Keratinocyte (primary cell): Measurements from ENCODE around the gene FGFR2. TPM values are rescaled to one million over a fixed set of nuclear protein-coding genes. Genes with fewer than 3 reads are reported as not detected.

ENCODE experiments used
- DNase-seq: peaks from one replicate; pipeline ENCODE4 v3.0.0-alpha.2; 2011; ENCODE audit warnings: low read depth, missing footprints, low spot score
- FAIRE-seq: peaks from 2 replicates; lab custom pipeline; 2011; peaks lifted over from hg19 to GRCh38; lab: Jason Lieb, UNC
- H2AFZ ChIP-seq: 2 replicates; pipeline ENCODE4 v1.6.0; 2012; ENCODE audit warnings: low read length, control low read depth, inconsistent platforms; ENCODE audit not compliant: control insufficient read depth
- H3K27ac ChIP-seq: 2 replicates; pipeline ENCODE4 v1.5.1; 2011; ENCODE audit warnings: low read length; ENCODE audit not compliant: control insufficient read depth, insufficient read depth
- H3K27me3 ChIP-seq: 3 replicates; pipeline ENCODE4 v1.6.0; 2011; ENCODE audit warnings: low read length; ENCODE audit not compliant: control insufficient read depth, insufficient read depth; ENCODE audit errors: extremely low read depth
- H3K36me3 ChIP-seq, 2 experiments: 2 replicates in 1 of 2; 3 replicates in 1 of 2; pipeline ENCODE4 v1.5.1; 2011; ENCODE audit warnings: low read length in 2 of 2, mild to moderate bottlenecking in 1 of 2; ENCODE audit not compliant: control insufficient read depth in 2 of 2, insufficient read depth in 2 of 2; ENCODE audit errors: extremely low read depth in 1 of 2
- H3K4me1 ChIP-seq: 3 replicates; pipeline ENCODE4 v1.5.1; 2011; ENCODE audit warnings: low read length; ENCODE audit not compliant: control insufficient read depth, insufficient read depth; ENCODE audit errors: extremely low read depth
- H3K4me2 ChIP-seq: 3 replicates; pipeline ENCODE4 v1.6.0; 2011; ENCODE audit warnings: low read depth, low read length; ENCODE audit not compliant: control insufficient read depth, insufficient read depth; ENCODE audit errors: extremely low read depth
- H3K4me3 ChIP-seq, 3 experiments: fragments of 200-600 bp in 1 of 3; sonication (generic) in 1 of 3; 2 replicates in 2 of 3; 3 replicates in 1 of 3; pipeline ENCODE4 v1.5.1; 2011 to 2016; ENCODE audit warnings: low read length in 3 of 3, mild to moderate bottlenecking in 3 of 3, control low read depth in 2 of 3, inconsistent platforms in 1 of 3, low read depth in 1 of 3, mixed read lengths in 1 of 3, mixed run types in 1 of 3, moderate library complexity in 1 of 3; ENCODE audit not compliant: control insufficient read depth in 2 of 3, insufficient read depth in 2 of 3; ENCODE audit errors: extremely low read depth in 1 of 3
- H3K79me2 ChIP-seq: 2 replicates; pipeline ENCODE4 v1.6.0; 2012; ENCODE audit warnings: low read length; ENCODE audit not compliant: control insufficient read depth, insufficient read depth
- H3K9ac ChIP-seq: 3 replicates; pipeline ENCODE4 v1.6.0; 2011; ENCODE audit warnings: low read length; ENCODE audit not compliant: control insufficient read depth, insufficient read depth; ENCODE audit errors: extremely low read depth
- H3K9me1 ChIP-seq: 3 replicates; pipeline ENCODE4 v1.6.0; 2011; ENCODE audit warnings: low read length; ENCODE audit not compliant: control insufficient read depth, insufficient read depth; ENCODE audit errors: extremely low read depth
- H3K9me3 ChIP-seq: 2 replicates; pipeline ENCODE4 v1.5.1; 2012; ENCODE audit warnings: low read depth, low read length; ENCODE audit not compliant: control insufficient read depth
- H4K20me1 ChIP-seq: 3 replicates; pipeline ENCODE4 v1.6.0; 2011; ENCODE audit warnings: low read length; ENCODE audit not compliant: control insufficient read depth, insufficient read depth; ENCODE audit errors: extremely low read depth
- EZH2 ChIP-seq: IDR thresholded peaks from one replicate; pipeline ENCODE4 v1.6.1; 2012; ENCODE audit warnings: inconsistent platforms, mild to moderate bottlenecking, low read length, moderate library complexity
- dilution Hi-C: fragments of 300-500 bp; cut with MboI; formaldehyde crosslinking; loops from one replicate; pipeline ENCODE4 v1.7.0; 2020; ENCODE audit warnings: low sequenced_read_pairs; ENCODE audit not compliant: extremely low pct_ligation_motif_present
- polyA plus RNA-seq, 5 experiments: library from polyadenylated mRNA; depleted of rRNA in 3 of 5; stranded (reverse) in 3 of 5; stranded (forward) in 1 of 5; unstranded in 1 of 5; fragments of >200 nt; gene quantifications; 1 replicate in 1 of 5; 2 replicates in 3 of 5; 3 replicates in 1 of 5; pipeline versions ENCODE4 v1.2.1 to v1.2.3, GENCODE V29; 2011 to 2012; ENCODE audit warnings: missing spikeins in 2 of 5, low read depth in 1 of 5, low replicate concordance in 1 of 5
- TF ChIP-seq, protein P1 (sequence below), 3 experiments: IDR thresholded peaks in 1 of 3; conservative IDR thresholded peaks in 1 of 3; optimal IDR thresholded peaks in 1 of 3; 2 replicates in 2 of 3; 3 replicates in 1 of 3; pipeline versions ENCODE3 to v1.5.1; 2011; ENCODE audit warnings: low read length in 3 of 3, mild to moderate bottlenecking in 3 of 3, moderate library complexity in 2 of 3, control low read depth in 1 of 3, inconsistent platforms in 1 of 3; ENCODE audit not compliant: insufficient read depth in 2 of 3; ENCODE audit errors: extremely low read depth in 1 of 3

Gene FGFR2
- polyA plus RNA-seq, 1 donor (not counting 4 experiments of a cell fraction or from before 2014, with no cell fraction given), result 20.6 TPM

DNA sequence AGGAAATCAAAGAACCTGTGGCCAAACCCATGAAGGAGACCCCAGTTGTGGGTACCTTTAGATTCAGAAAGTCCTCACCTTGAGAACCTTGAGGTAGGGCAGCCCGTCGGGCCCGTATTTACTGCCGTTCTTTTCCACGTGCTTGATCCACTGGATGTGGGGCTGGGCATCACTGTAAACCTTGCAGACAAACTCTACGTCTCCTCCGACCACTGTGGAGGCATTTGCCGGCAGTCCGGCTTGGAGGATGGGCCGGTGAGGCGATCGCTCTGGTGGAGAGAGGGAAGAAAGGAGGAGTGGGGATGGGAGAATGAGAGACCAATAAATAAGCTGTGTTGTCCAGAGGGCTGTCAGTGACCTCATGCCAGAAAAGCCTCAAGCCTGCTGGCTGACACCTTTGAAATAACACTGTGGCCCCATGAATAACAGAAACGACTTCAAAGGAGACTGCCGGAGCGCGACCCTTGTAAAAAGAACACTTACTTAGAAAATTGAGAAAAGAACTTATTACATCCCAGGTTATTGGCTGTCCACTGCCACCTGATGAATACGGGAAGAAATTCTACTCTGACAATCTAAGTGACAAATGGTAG lies 78.2 kb downstream of the FGFR2 start:
- Histone ChIP-seq H3K4me2 (no peak overlapping the region), H3K36me3 (peaks cover 2 to 4% of the 10 kb centered on the region in 2 experiments), H3K4me1 (peaks cover 3% of the 10 kb centered on the region), H3K79me2 (peaks cover 4% of the 10 kb centered on the region), H3K4me3 (no peak overlapping the region), H3K27ac (no peak overlapping the region), H3K27me3 (no peaks in the 10 kb centered on the region), H3K9ac (no peak overlapping the region), H4K20me1 (no peaks in the 10 kb centered on the region), H2AFZ (no peak overlapping the region), H3K9me1 (no peaks in the 10 kb centered on the region), H3K9me3 (no peaks in the 10 kb centered on the region)
- FAIRE-seq, result no peak
- dilution Hi-C loops, result no loop called here
- TF ChIP-seq, protein P1, sequence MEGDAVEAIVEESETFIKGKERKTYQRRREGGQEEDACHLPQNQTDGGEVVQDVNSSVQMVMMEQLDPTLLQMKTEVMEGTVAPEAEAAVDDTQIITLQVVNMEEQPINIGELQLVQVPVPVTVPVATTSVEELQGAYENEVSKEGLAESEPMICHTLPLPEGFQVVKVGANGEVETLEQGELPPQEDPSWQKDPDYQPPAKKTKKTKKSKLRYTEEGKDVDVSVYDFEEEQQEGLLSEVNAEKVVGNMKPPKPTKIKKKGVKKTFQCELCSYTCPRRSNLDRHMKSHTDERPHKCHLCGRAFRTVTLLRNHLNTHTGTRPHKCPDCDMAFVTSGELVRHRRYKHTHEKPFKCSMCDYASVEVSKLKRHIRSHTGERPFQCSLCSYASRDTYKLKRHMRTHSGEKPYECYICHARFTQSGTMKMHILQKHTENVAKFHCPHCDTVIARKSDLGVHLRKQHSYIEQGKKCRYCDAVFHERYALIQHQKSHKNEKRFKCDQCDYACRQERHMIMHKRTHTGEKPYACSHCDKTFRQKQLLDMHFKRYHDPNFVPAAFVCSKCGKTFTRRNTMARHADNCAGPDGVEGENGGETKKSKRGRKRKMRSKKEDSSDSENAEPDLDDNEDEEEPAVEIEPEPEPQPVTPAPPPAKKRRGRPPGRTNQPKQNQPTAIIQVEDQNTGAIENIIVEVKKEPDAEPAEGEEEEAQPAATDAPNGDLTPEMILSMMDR (optimal IDR thresholded peaks at IDR 0.05 in 1 of 3, IDR thresholded peaks at IDR 0.05 in 1 of 3, conservative IDR thresholded peaks at IDR 0.05 in 1 of 3; ENCODE audit: extremely low read depth in 1 of 3, insufficient read depth in 2 of 3, low read length in 3 of 3), result no peak
- TF ChIP-seq EZH2, result no peak
- DNase-seq, result no peak

DNA sequence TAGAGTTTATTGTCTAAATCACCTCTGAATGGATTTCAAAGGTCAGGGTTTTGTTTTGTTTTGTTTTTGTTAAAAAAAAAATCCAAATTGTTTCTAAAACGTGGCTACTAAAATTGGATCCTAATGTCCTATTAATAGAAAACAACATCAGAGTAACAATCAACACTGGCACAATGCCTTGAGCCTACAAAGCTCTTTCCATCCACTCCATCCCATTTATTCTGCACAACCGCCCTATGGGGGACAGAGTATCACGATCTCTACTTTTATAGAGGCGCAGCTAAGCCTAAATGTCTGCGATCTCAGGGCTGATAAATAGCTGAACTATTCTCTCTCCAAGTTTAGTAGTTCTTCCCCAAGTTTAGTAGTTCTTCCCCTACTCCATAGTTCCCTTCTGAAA lies 78.8 kb downstream of the FGFR2 start:
- Histone ChIP-seq H3K36me3 (peaks cover 3 to 4% of the 10 kb centered on the region in 2 experiments), H4K20me1 (no peaks in the 10 kb centered on the region), H2AFZ (no peak overlapping the region), H3K4me2 (no peak overlapping the region), H3K4me3 (no peak overlapping the region), H3K27me3 (no peaks in the 10 kb centered on the region), H3K9me3 (no peaks in the 10 kb centered on the region), H3K27ac (no peak overlapping the region), H3K9ac (no peak overlapping the region), H3K4me1 (peaks cover 2% of the 10 kb centered on the region), H3K9me1 (no peaks in the 10 kb centered on the region), H3K79me2 (peaks cover 4% of the 10 kb centered on the region)
- FAIRE-seq (no peak), DNase-seq (no peak)
- TF ChIP-seq EZH2, result no peak
- TF ChIP-seq, protein P1 (optimal IDR thresholded peaks at IDR 0.05 in 1 of 3, IDR thresholded peaks at IDR 0.05 in 1 of 3, conservative IDR thresholded peaks at IDR 0.05 in 1 of 3; ENCODE audit: extremely low read depth in 1 of 3, insufficient read depth in 2 of 3, low read length in 3 of 3), result no peak
- dilution Hi-C loops, result no loop called here
